Activated T-helper 2 cell treated with anti-CD3 and anti-CD28 coated beads, Interferon-gamma antibody, Interleukin-2, Interleukin-4, amounts not matched to agents 10 μg/mL and 5 μg/mL and 100 μg/mL, durations not matched to agents 14 hours and 24 hours and 36 hours (primary cell): Measurements from ENCODE around the gene MAZ. TPM values are rescaled to one million over a fixed set of nuclear protein-coding genes. Genes with fewer than 3 reads are reported as not detected.
"Not testable (repeated sequence)": the region's sequence is repeated elsewhere in the genome, so short reads cannot be mapped to it uniquely, and the experiment has no call there.

Experiments used
- DNase-seq: peaks from one replicate; pipeline ENCODE4 v3.0.0; 2021; ENCODE audit warnings: low spot score
- H3K27ac Mint-ChIP-seq: one replicate; pipeline ENCODE4 v1.8.0; 2021; ENCODE audit warnings: mixed read lengths
- H3K27me3 Mint-ChIP-seq: one replicate; pipeline ENCODE4 v1.8.0; 2021; ENCODE audit warnings: low read depth, mixed read lengths
- H3K36me3 Mint-ChIP-seq: one replicate; pipeline ENCODE4 v1.8.0; 2021; ENCODE audit warnings: low read depth, mixed read lengths
- H3K4me1 Mint-ChIP-seq: one replicate; pipeline ENCODE4 v1.8.0; 2021; ENCODE audit warnings: low read depth, mixed read lengths
- H3K4me3 Mint-ChIP-seq: one replicate; pipeline ENCODE4 v1.8.0; 2021; ENCODE audit warnings: low read depth, mild to moderate bottlenecking, moderate library complexity, mixed read lengths
- H3K9me3 Mint-ChIP-seq: one replicate; pipeline ENCODE4 v1.8.0; 2021; ENCODE audit warnings: mixed read lengths
- intact Hi-C: fragments of 100-400 bp; cut with micrococcal nuclease; formaldehyde crosslinking; loops from one replicate; pipeline ENCODE4 v1.15.1; 2023
- total RNA-seq: library from RNA; stranded (reverse); gene quantifications from 2 replicates; pipeline ENCODE4 v1.2.3, GENCODE V29; 2022

MAZ gene
- total RNA-seq = 387 and 388 TPM in 2 replicates

GRCh38 chr16:29806099-29806579, at the start of gene MAZ:
Gene MAZ (plus strand): TSS chr16:29806529. CDS start chr16:29806702, 173 bp downstream.
- Mint-ChIP-seq H3K36me3 (peaks cover 73% of the 10 kb centered on the region), H3K9me3 (no peaks in the 10 kb centered on the region), H3K27me3 (no peaks in the 10 kb centered on the region), H3K4me1 (peaks cover 37% of the 10 kb centered on the region), H3K27ac (peak within 1 kb of the TSS; percentile 100), H3K4me3 (peak within 1 kb of the TSS; percentile 100)
- no peak for DNase-seq
- intact Hi-C loops = loop anchor here (5.0 to 10.0 kb wide), 4 partner anchors 59 to 569 kb away; partner anchors contain the start of genes C16orf54, MYL11 and TBC1D10B

- Mint-ChIP-seq H3K36me3 (no peaks in the 10 kb centered on the region), H3K27ac (no peak overlapping the region), H3K9me3 (no peaks in the 10 kb centered on the region), H3K4me3 (no peak overlapping the region), H3K4me1 (peaks cover 11% of the 10 kb centered on the region), H3K27me3 (no peaks in the 10 kb centered on the region)
- intact Hi-C loops = no loop called here
- DNase-seq = no peak
Observed at GRCh38 chr16:29756654-29757053, 49.7 kb upstream of the MAZ start.

- H3K9me3 Mint-ChIP-seq, intact Hi-C loops: not testable (repeated sequence)
Observed at GRCh38 chr16:29757086-29757485, 49.2 kb upstream of the MAZ start.

GRCh38 chr16:29757950-29758466, 48.3 kb upstream of the MAZ start:
- H3K4me3 Mint-ChIP-seq = no peak overlapping the region
- no peak overlapping the region for H3K27ac Mint-ChIP-seq
- peaks cover 11% of the 10 kb centered on the region for H3K4me1 Mint-ChIP-seq
- no peaks in the 10 kb centered on the region for H3K36me3 Mint-ChIP-seq
- DNase-seq = no peak
- H3K9me3 Mint-ChIP-seq = no peaks in the 10 kb centered on the region
- H3K27me3 Mint-ChIP-seq = no peaks in the 10 kb centered on the region
- intact Hi-C loops = no loop called here

More at GRCh38 chr16:29757086-29757485, 49.2 kb upstream of the MAZ start:
- H3K27me3 Mint-ChIP-seq, DNase-seq, H3K27ac Mint-ChIP-seq, H3K36me3 Mint-ChIP-seq, H3K4me3 Mint-ChIP-seq: not testable (repeated sequence)
- H3K4me1 Mint-ChIP-seq = peaks cover 11% of the 10 kb centered on the region

- Mint-ChIP-seq H3K9me3 (no peaks in the 10 kb centered on the region), H3K27me3 (peaks cover 2% of the 10 kb centered on the region)
Observed at GRCh38 chr16:29760567-29761279, 45.6 kb upstream of the MAZ start.

GRCh38 chr16:29761280-29761651, 45.1 kb upstream of the MAZ start:
- H3K27ac Mint-ChIP-seq, intact Hi-C loops, H3K4me1 Mint-ChIP-seq, H3K27me3 Mint-ChIP-seq, H3K36me3 Mint-ChIP-seq, H3K4me3 Mint-ChIP-seq, H3K9me3 Mint-ChIP-seq, DNase-seq: not testable (repeated sequence)

More at GRCh38 chr16:29760567-29761279, 45.6 kb upstream of the MAZ start:
- no peaks in the 10 kb centered on the region for H3K36me3 Mint-ChIP-seq
- intact Hi-C loops = no loop called here
- no peak for DNase-seq
- peaks cover 1% of the 10 kb centered on the region for H3K4me1 Mint-ChIP-seq
- H3K4me3 Mint-ChIP-seq = no peak overlapping the region
- H3K27ac Mint-ChIP-seq = no peak overlapping the region

- DNase-seq = no peak
- H3K27ac Mint-ChIP-seq = no peak overlapping the region
- intact Hi-C loops = no loop called here
Observed at GRCh38 chr16:29761882-29762281, 44.4 kb upstream of the MAZ start.

GRCh38 chr16:29763326-29763725, 43.0 kb upstream of the MAZ start:
- no peak overlapping the region for H3K27ac Mint-ChIP-seq
- intact Hi-C loops = no loop called here

More at GRCh38 chr16:29761882-29762281, 44.4 kb upstream of the MAZ start:
- no peaks in the 10 kb centered on the region for H3K36me3 Mint-ChIP-seq
- H3K4me3 Mint-ChIP-seq = no peak overlapping the region
- H3K9me3 Mint-ChIP-seq = no peaks in the 10 kb centered on the region
- peaks cover 2% of the 10 kb centered on the region for H3K27me3 Mint-ChIP-seq
- no peaks in the 10 kb centered on the region for H3K4me1 Mint-ChIP-seq

GRCh38 chr16:29765167-29766032, 40.9 kb upstream of the MAZ start:
- intact Hi-C loops = no loop called here
- H3K36me3 Mint-ChIP-seq = no peaks in the 10 kb centered on the region
- H3K4me1 Mint-ChIP-seq = no peaks in the 10 kb centered on the region
- no peaks in the 10 kb centered on the region for H3K9me3 Mint-ChIP-seq
- peaks cover 2% of the 10 kb centered on the region for H3K27me3 Mint-ChIP-seq
- H3K27ac Mint-ChIP-seq = no peak overlapping the region
- no peak overlapping the region for H3K4me3 Mint-ChIP-seq
- DNase-seq = no peak

More at GRCh38 chr16:29763326-29763725, 43.0 kb upstream of the MAZ start:
- no peak for DNase-seq
- H3K27me3 Mint-ChIP-seq = peaks cover 2% of the 10 kb centered on the region
- H3K36me3 Mint-ChIP-seq = no peaks in the 10 kb centered on the region
- no peaks in the 10 kb centered on the region for H3K9me3 Mint-ChIP-seq
- H3K4me3 Mint-ChIP-seq = no peak overlapping the region
- no peaks in the 10 kb centered on the region for H3K4me1 Mint-ChIP-seq

GRCh38 chr16:29766571-29766970, 39.8 kb upstream of the MAZ start:
- intact Hi-C loops = no loop called here
- no peaks in the 10 kb centered on the region for H3K36me3 Mint-ChIP-seq

GRCh38 chr16:29767062-29767461, 39.3 kb upstream of the MAZ start:
- intact Hi-C loops = no loop called here

More at GRCh38 chr16:29766571-29766970, 39.8 kb upstream of the MAZ start:
- Mint-ChIP-seq H3K27me3 (peaks cover 2% of the 10 kb centered on the region), H3K4me3 (no peak overlapping the region), H3K27ac (no peak overlapping the region), H3K9me3 (no peaks in the 10 kb centered on the region), H3K4me1 (no peaks in the 10 kb centered on the region)
- no peak for DNase-seq

GRCh38 chr16:29769507-29769906, 36.8 kb upstream of the MAZ start:
- DNase-seq = no peak
- Mint-ChIP-seq H3K27me3 (no peaks in the 10 kb centered on the region), H3K4me1 (no peaks in the 10 kb centered on the region), H3K9me3 (no peaks in the 10 kb centered on the region), H3K4me3 (no peak overlapping the region), H3K36me3 (no peaks in the 10 kb centered on the region), H3K27ac (no peak overlapping the region)
- intact Hi-C loops = no loop called here

More at GRCh38 chr16:29767062-29767461, 39.3 kb upstream of the MAZ start:
- no peaks in the 10 kb centered on the region for H3K9me3 Mint-ChIP-seq
- no peak for DNase-seq
- no peaks in the 10 kb centered on the region for H3K4me1 Mint-ChIP-seq
- no peak overlapping the region for H3K27ac Mint-ChIP-seq
- no peak overlapping the region for H3K4me3 Mint-ChIP-seq
- peaks cover 2% of the 10 kb centered on the region for H3K27me3 Mint-ChIP-seq
- no peaks in the 10 kb centered on the region for H3K36me3 Mint-ChIP-seq
